Measurements from ENCODE around the gene PIP5K1C.

DNA sequence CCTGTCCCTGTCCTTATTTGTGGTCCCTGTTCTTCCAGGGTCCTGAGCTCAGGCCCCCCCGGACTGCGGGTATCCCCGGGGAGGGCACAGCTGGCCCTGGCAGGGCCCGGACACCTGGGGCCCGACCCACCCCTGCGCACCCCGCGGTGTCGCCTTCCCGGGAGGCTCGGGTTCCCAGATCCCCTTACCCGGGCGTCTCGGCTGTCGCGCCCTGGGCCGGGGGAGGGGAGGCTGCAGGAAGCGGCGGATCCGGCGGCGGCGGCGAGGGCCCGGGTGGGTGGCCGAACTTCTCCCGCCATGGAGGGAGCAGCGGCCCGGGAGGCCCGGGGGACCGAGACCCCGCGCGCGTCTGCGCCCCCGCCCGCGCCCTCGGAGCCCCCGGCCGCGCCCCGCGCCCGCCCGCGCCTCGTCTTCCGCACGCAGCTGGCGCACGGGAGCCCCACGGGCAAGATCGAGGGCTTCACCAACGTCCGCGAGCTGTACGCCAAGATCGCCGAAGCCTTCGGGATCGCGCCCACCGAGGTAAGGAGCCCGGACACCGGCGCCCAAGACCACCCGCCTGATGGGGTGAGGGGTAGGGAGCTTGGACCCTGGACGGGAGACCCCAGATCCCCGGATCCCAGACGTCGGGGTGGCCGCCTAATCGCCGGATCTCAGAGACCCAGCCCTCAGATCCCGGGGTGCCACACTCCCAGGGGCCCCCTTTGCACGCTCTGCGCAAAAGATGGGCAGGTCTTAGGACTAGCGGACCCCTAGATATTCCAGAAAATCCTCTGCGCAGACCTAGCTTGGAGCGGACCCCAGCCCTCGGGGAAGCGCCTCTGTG, 114.8 kb downstream of the PIP5K1C start, which contains the start of gene GIPC3:
- TF ChIP-seq, protein P1, sequence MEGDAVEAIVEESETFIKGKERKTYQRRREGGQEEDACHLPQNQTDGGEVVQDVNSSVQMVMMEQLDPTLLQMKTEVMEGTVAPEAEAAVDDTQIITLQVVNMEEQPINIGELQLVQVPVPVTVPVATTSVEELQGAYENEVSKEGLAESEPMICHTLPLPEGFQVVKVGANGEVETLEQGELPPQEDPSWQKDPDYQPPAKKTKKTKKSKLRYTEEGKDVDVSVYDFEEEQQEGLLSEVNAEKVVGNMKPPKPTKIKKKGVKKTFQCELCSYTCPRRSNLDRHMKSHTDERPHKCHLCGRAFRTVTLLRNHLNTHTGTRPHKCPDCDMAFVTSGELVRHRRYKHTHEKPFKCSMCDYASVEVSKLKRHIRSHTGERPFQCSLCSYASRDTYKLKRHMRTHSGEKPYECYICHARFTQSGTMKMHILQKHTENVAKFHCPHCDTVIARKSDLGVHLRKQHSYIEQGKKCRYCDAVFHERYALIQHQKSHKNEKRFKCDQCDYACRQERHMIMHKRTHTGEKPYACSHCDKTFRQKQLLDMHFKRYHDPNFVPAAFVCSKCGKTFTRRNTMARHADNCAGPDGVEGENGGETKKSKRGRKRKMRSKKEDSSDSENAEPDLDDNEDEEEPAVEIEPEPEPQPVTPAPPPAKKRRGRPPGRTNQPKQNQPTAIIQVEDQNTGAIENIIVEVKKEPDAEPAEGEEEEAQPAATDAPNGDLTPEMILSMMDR (IDR thresholded peaks at IDR 0.05) = no peak
- TF ChIP-seq EZH2phosphoT487 (IDR thresholded peaks at IDR 0.05) = peak; percentile 83
